Measurements from ENCODE around the gene ATAD1.
"Not testable (repeated sequence)": the region's sequence is repeated elsewhere in the genome, so short reads cannot be mapped to it uniquely, and the experiment has no call there.

Gene ATAD1

DNA sequence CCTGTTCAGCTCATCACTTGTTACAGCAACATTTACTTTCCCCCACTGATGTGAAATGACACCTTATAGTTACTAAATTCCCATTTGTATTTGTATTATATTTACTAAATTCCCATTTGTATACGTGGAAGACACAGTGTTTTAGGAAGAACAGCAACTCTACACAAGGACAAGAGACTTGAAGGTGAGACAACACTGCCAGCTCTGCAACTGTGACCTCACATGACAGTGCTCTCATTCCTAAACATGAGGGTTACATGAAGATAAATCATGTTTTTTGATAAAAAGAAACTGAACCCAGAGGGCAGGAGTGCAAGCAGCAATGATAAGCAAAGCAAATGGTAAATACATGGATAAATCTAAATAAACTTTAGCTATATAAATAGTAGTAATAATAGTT lies 60.3 kb downstream of the ATAD1 start:
- DNase-seq (ENCODE audit: low read depth in 2 of 2), result no peak

DNA sequence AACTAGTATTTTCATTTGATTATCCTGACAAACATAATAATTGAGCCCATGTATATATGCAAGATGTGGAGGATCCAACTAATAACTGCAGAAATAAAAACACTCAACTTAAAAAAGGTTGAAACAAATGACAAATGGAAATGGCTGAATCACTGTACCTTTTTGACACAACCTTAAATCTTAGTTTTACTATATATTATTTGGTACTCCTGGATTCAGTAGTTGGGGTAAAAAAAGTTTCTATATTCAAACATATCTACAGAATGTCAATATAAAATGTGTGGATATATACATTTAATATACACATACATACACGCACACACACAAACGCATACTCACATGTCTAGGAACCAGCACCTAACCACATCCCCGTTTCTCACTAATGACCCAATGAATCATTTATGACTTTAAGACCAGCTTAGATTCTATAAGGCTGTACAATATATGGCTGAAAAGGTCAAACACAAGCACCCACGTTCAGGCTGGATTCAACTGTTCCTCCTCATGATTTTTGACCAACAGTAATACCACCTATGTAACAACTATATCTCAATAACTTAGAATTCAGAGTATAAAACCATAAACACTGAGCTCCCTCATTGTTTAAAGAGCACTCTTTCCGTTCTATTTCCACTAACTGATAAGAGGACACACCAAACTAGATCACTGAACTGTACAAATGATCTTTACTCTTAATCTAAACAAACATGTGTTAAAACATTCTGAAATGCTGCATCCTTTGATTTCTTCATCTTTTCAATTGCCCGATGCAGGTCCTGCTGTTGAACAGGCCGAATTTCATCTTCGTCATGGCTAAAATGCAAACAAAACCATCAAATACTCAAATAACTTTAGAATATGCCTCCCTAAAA lies 63.8 kb downstream of the ATAD1 start:
- DNase-seq (ENCODE audit: low read depth in 2 of 2), result no peak

GRCh38 chr10:87752566-87752965 lies 65.5 kb downstream of the ATAD1 start:
- DNase-seq (ENCODE audit: low read depth in 2 of 2), result no peak

DNA sequence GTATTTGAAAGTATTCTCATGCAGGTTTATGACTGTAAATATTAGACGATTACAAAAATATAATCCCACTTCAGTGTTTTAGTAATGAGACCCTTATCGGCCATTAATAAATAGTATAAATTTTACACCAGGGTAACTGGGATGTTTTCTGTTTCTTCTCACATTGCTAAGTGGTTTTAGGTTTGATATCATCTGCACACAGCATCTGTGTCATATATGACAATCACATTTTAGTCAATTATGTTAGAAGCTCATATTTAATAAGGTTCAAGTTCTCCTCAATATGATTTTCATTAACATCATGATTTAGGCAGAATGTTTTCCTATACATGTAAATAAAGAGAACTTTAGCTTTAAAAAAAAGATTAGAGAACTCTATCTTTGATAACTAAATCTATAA lies 66.8 kb downstream of the ATAD1 start:
- no peak for DNase-seq (ENCODE audit: low read depth in 2 of 2)

DNA sequence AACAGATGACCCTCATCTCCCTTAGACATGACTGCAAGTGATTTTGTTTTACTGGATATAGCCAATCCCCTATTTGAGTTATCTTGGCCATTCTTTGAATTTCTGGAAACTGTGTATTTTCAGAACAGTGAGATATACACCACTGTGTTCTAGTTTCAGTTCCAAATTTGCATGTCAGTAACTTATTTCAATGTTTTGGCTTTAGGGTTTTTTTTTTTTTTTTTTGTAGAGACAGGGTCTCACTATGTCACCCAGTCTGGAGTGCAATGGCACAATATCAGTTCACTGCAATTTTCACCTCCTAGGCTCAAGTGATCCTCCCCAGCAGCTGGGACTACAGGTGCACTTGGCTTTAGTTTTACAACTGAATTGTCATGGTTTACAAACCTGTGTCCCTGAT lies 67.2 kb downstream of the ATAD1 start:
- DNase-seq (ENCODE audit: low read depth in 2 of 2), result no peak

DNA sequence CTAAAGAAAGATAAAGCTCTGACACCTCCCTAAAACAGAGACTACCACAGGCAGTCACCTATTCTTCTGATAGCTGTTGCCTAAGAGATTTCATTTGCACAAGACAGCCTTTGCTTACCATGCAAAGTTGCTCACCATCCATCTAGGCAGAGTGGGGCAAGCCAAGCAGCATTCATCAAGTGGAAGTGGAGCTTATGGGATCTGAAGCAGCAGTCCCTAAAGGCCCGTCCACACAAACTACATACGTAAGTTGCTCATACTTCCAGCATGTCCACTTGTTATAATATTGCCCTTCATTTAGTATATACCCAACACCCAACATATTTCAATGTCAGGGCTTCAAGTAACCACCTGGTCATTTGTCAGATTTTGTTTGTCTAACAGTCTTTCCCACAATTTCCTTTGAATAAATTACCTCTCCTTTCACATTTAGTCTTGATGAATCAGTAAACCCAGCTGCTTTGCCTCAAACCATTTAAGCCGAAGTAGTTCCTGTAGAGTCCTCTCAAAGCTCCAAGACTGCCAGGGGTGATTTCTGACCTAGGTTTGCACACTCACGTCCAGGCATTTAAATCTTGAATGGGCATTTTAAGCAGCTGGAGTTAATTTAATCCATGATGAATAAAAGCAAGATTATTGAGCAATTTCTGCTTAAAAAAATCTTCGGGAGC lies 67.9 kb downstream of the ATAD1 start:
- DNase-seq (ENCODE audit: low read depth in 2 of 2), result no peak

DNA sequence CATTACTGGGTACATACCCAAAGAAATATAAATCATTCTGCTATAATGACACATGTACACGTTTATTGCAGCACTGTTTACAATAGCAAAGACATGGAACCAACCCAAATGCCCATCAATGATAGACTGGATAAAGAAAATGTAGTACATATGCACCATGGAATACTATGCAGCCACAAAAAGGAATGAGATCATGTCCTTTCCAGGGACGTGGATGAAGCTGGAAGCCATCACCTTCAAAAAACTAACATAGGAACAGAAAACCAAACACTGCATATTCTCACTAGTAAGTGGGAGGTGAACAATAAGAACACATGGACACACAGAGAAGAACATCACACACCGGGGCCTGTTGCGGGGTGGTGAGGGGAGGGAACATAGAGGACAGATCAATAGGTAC lies 69.8 kb downstream of the ATAD1 start:
- DNase-seq (ENCODE audit: low read depth in 2 of 2), result not testable (repeated sequence)

DNA sequence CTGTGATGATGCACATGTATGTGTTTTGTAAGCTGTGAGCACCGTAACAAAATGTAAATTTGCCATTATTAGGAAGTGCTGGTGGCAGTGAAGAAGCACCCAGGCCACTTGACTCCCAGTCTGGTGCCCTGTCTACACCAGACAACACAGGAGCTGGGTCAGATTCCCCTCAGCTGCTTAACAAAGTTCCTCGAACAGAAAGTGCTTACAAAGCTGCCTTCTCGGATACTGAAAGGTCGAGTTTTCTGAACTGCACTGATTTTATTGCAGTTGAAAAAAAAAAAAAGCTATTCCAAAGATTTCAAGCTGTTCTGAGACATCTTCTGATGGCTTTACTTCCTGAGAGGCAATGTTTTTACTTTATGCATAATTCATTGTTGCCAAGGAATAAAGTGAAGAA lies 71.1 kb downstream of the ATAD1 start:
- DNase-seq (ENCODE audit: low read depth in 2 of 2), result no peak

DNA sequence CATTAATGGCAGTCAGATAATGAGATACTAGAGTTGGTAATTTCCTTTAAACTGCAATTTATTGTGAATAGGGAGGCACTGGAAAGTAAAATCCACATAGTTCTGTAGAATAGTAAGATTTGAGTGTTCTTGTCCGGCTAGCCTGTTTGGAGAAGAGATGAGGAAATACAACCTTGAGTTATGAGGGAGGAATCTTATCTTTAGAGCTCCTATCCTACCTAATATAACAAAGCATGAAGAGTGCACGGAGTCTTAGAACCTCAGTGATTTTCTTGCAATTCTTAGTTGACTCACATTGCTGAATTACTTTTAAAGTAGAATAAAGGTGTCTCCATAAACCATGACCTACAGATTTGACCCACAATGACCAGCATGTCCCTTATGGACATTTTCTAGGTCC lies 73.4 kb downstream of the ATAD1 start:
- no peak for DNase-seq (ENCODE audit: low read depth in 2 of 2)

- DNase-seq (ENCODE audit: low read depth in 2 of 2), result not testable (repeated sequence)
Measured at GRCh38 chr10:87742992-87743610, 74.9 kb downstream of the ATAD1 start.

DNA sequence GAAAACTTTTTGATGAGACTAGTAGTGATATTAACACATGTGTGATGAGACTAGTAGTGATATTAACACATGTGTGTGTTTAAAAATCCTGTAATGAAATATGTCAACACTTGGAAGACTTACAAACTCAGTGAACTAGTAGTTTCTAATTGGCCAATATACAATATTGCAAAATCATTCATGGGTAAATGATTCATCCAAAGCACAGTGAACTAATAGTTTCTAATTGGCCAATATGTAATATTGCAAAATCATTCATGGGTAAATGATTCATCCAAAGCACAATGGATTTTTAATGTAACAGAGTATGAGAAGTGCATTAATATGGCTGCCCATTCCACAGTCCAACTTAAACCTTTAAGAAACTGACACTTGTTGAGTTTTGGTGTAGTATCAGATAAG lies 77.8 kb downstream of the ATAD1 start:
- DNase-seq (ENCODE audit: low read depth in 2 of 2), result no peak

GRCh38 chr10:87739703-87740102 lies 78.3 kb downstream of the ATAD1 start:
- DNase-seq (ENCODE audit: low read depth in 2 of 2), result no peak

DNA sequence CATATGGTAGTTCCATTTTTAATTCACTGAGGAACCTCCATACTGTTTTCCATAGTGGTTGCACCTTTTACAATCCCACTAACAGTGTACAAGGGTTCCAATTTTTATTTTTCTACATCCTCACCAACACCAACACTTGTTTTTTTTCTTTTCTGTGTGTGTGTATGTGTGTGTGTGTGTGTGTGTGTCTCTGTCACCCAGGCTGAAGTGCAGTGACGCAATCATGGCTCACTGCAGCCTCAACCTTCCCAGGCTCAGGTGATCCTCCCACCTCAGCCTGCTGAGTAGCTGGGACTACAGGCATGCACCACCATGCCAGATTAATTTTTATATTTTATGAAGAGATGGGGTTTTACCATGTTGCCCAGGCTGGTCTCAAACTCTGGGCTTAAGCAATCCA lies 79.8 kb downstream of the ATAD1 start:
- DNase-seq (ENCODE audit: low read depth in 2 of 2), result not testable (repeated sequence)

- DNase-seq (ENCODE audit: low read depth in 2 of 2), result no peak
Measured at GRCh38 chr10:87734987-87735827, 82.8 kb downstream of the ATAD1 start.

GRCh38 chr10:87733081-87733480 lies 84.9 kb downstream of the ATAD1 start:
- DNase-seq (ENCODE audit: low read depth in 2 of 2), result no peak

DNA sequence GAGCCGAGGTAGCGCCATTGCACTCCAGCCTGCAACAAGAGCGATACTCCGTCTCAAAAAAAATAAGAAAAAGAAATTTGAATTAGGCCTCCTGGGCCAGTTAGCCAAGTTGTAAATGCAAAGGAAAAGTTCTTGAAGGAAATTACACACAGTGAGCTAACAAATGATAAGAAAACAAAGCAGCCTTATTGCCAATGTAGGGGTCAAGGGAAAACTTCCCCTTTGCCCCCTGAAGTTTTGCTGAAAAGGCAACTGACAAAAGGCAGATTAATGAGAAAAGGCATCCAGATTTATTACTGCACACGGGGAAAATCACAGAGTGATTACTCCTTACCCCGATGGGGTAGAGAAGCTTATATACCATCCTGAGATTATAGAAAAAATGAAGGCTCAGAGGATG lies 88.1 kb downstream of the ATAD1 start:
- no peak for DNase-seq (ENCODE audit: low read depth in 2 of 2)

DNA sequence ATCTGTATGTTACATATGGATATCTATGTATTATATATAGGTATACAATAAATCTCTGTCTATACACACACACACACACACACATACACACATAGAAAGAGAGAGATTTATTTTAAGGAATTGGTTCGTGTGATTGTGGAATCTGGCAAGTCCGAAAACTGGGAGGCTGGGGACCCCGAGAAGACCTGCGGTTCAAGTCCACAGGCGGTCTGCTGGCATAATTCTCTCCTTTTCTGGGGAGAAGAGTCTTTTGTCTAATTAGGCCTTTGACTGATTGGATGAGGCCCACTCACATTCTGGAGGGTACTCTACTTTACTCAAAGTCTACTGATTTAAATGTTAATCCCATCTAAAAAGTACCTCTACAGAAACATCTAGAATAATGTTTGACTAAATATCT lies 93.2 kb downstream of the ATAD1 start:
- DNase-seq (ENCODE audit: low read depth in 2 of 2), result no peak

- no peak for DNase-seq (ENCODE audit: low read depth in 2 of 2)
Measured at GRCh38 chr10:87723500-87723899, 94.5 kb downstream of the ATAD1 start.

DNA sequence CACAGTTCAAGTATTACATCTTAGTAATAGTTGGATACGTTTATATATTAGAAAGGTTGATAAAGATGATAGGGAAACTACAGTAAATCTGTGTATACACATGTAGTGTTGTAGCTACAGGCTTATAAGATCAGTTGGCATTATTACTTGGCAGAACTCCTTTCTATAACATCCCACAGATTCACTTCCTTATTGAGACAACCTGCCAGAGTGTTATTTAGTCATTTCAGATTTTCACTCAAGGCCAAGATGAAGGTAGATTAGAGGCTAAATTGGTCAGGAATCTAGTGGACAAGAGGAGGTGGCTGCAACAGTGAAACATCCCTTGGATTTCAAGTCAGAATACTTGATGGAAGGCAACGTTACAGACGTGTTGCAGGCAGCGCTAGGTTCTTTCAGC lies 95.3 kb downstream of the ATAD1 start:
- DNase-seq (ENCODE audit: low read depth in 2 of 2), result no peak

GRCh38 chr10:87721781-87722180 lies 96.2 kb downstream of the ATAD1 start:
- no peak for DNase-seq (ENCODE audit: low read depth in 2 of 2)

DNA sequence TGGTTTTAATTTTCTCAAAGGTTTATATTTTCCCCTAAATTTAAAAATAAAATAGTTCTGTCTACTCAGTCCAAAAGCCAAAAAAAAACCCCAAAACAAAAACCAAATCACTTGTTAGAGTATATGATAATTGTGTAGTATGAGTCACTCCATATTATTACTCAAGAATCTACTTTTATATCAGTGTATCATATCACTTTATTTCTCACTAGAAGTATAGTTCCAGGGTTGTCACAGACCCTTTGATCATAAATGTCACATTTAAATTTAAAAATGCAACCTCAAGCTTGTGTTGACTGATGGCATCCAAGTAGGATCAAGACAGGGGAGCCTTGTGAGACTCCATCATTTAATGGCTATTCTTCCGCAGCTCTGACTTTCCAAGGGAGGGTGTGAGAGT lies 97.4 kb downstream of the ATAD1 start:
- no peak for DNase-seq (ENCODE audit: low read depth in 2 of 2)

DNA sequence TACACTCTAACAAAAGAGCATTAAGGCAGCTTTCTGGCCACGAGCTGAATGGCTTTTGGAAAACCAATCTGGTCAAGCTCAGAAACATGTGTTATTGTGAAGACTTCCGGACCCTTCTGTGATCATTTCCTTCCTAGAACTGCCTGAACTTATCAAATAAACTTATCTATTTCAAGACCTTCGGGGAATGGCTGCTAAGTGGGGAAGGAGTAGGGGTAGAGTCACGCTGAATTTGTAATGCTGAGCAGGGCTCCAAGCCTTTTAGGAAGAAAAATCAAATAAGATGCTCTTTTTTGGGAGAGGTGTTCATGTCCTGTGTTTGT lies 101.7 kb downstream of the ATAD1 start:
- no peak for DNase-seq (ENCODE audit: low read depth in 2 of 2)
